Stimulated activated naive CD4-positive, alpha-beta T cell (primary cell): ENCODE measurements around the gene LYST.
"Not testable (repeated sequence)": the region's sequence is repeated elsewhere in the genome, so short reads cannot be mapped to it uniquely, and the experiment has no call there.

Source experiments
- DNase-seq, 6 experiments: peaks; one replicate each; lab custom pipeline; 2025; lab: John Stamatoyannopoulos, UW

Gene LYST

DNA sequence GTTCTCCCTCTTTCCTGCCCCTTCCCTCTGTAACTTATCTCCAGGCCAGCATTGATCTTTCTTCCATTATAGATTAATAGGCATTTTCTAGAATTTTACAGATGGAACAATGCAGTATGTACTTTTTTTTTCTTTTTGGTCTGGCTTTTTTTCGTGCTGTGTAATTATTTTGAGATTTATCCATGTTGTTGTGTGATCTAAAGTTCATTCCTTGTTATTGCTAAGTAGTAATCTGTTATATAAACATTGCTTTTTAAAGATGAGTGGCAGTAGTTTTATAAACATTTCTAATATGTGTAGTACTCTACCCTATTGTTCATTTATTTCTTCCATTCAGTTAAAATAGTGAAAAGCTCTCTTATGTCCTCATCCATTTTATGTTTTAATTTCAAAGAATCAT lies 5.9 kb downstream of the LYST start:
- DNase-seq, result no peak

DNA sequence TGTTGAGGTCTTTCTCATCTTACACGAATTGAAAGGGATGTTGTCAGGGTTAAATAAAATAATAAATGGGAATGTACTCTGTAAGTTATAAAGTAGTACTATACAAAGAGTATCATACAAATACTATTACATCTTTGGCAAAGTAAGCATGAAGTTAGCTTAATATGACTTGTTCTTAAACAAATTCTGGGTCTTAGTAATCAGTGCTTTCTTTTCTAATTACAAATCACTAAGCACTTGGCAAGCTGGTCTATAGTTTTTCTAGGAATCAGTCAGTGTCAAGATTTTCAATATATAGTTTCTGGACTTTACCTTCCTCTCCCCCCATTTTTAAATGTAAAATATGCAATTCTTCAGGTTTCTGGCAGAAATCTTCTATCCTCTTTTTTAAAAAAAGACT lies 6.9 kb downstream of the LYST start:
- no peak for DNase-seq

GRCh38 chr1:235858766-235859165 lies 7.9 kb downstream of the LYST start:
- DNase-seq, result no peak

DNA sequence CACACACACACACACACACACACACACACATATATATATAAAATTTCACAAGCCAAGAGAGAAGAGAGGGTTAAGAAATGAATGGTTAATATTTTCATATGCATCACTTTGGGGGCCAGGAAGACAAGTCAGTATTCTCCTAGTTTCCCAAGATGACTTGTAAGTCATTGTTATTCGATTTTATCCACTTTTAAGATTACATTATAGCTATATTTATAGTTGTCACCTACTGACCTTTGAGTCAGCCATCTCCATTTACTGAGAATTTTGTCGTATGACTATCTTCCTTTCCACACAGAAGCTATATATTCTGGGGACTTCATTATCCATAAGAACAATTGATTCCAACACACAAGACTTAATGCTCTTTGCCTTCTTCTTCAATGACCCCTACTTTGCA lies 8.9 kb downstream of the LYST start:
- DNase-seq, result no peak

DNA sequence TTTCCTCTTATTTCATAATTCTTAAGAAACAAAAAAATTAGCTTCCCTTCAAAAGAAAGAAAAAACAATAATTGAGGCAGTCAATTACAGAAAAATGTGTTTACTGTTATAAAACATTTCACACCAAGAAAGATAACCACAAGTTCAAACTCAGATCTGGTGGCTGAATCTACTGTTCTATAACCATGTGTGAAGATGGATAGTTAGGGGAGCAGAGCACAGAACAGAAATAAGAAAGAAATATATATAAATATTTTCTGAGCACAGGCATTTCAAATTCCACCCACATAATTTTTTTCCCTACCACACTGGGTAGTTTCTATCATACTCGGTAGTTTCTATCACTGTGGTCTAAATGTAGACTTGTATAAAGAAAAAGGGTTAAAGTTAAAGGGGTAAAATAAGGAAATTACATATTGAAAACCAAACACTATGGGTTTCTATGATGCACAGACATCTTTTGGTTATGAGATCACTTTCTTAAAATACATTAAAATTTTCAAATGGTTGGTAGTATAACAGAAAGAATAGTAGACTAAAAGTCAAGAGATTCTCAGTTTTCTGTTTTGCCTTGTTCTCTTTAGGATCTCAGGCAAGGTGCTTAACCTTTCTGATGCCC lies 10.8 kb downstream of the LYST start:
- no peak for DNase-seq

DNA sequence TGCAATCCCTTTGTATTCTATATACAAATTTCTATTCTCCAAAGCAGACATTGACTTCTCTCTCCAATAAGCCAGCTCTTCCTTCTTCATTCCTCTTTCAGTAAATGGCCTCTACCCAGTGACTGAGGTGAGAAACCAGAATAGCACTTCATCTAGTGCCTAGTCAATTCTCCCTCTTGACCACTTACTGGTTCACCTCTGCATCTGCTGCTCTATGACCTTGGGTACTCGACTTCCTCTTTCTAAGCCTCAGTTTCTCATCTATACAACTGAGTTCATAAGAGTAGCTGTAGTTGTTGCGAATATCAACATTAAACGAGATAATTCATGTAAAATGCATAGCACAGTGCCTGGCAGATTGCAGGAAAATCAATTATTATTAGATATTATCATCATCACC lies 12.4 kb downstream of the LYST start:
- DNase-seq, result no peak

GRCh38 chr1:235853653-235854052 lies 13.1 kb downstream of the LYST start:
- no peak for DNase-seq

DNA sequence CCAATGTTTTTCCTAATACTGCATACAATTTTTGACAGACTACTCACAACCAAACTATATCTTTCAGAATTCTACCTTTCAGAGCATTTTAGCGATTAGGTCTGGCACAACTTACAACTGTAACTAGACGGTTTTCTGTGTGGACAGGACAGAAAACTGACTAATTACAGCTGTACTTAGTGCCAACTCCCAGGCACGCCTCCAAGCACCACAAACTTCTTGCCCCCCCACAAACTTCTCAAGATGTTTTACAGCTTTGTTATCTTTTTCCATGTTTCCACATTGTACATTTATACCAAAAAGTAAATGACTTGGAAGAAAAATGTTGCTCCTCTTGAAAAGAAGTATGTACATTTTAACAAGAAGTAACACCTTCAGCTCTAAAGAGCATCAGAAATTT lies 13.8 kb downstream of the LYST start:
- no peak for DNase-seq

DNA sequence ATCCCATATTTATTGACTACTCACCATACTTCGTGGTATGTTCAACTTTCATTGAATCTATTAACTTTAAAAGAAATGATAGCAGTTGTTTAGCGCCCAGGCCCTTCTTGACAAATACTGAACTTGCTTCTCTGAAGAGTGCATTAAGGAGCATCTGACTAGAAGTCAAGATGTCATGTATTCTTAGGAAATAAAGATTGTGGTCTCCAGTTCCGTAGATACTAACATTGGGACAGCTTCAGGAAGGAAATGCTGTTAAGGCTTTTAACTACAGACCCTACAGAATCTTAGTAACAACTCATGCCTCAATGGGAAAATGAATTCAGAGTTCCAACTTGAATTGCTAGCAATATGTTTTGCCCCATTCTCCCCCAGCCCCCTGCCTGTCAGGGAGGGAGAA lies 14.8 kb downstream of the LYST start:
- DNase-seq, result no peak

GRCh38 chr1:235848251-235848650 lies 18.5 kb downstream of the LYST start:
- peak in 3 of 6 experiments; percentile 47 to 59 (median 48) for DNase-seq

- not testable (repeated sequence) for DNase-seq
Measured at GRCh38 chr1:235845656-235846107, 21.0 kb downstream of the LYST start.

DNA sequence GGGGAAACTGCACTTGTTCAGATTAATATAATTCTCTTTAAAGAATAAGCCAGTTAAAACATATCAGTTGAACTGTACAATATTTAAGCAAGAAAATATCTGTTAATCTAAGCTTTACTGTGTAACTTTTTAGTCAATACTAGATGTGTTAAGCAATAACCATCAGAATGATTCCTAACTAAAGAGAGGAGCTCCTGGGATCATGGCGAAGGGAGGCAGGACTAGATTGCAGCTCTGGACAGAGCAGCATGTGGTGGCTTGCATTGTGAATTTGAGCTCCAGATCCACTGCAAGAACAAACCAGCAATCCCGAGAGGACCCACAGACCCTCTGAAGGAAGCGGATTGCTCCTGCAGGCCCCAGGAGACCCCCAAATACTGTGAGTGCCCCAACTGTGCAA lies 21.9 kb downstream of the LYST start:
- no peak for DNase-seq

DNA sequence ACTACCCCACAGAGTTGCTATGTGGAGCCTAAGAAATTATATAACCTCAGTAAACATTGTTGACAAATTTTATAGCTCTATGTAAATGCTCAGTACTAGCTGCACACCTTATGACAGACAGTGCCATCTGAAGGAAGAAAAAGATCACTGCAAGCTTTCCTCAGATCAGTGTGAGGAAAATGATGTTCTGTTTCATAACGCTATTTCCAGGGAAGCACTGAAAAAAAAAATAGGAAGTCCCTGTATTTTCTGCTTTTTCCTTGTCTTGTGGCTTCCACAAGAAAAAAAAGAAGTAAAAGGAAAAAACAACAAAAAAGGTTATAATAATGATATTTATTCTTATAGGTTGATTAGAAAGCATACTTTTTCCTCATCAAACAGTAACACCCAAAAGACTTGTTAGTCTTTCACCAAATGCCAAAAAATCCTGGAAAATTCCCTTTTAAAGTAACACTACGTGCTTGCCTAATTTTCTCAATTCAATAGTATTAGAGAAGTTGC lies 23.2 kb downstream of the LYST start:
- DNase-seq, result peak in 3 of 6 experiments; percentile 5 to 17 (median 5)

DNA sequence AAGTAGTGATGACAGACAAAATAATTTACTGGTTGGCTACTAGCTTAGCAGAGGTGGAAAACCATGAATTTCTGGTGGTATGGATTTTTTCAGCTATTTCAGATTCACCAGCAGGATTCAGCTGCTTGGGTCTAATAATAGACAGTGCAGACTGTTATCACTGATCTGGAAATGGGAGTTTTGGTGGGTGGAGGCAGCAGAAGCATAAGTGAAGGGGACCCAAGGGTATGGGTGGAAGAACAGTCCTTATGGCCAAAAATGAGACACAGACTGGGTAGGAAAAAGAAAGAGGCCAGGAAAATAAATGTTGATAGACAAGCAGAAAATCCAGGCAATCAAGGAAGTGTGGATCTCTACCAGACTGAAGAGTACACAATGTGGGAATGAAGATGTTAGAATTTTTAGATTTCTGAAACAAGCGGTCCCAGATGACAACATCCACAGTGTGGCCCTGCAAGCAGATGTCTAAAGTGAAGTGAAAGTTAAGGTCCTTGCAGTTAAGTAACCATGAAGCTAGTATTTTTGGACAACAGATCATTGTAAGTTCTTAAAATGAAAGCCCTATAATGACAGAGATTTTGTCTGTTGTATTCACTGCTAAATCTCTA lies 24.7 kb downstream of the LYST start:
- DNase-seq, result no peak

DNA sequence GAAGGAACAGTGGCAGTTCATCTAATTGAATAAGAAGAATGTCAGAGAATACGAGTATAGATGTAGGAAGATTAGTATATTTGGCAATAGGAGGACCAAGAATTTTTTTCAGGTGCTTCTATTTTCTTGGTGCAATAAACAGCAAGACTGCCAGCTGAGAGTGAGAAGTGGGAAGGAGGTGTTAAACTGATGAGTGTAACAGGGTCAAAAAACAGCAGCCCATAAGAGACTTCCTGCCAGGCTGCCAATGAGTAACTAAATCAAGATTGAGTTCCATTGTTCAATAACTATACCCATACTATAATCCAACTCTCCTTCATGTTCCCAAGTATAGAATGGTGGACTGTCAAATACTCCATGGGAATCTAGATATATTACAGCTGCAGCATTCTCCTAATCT lies 28.7 kb downstream of the LYST start:
- DNase-seq, result no peak

- no peak for DNase-seq
Measured at GRCh38 chr1:235835226-235835625, 31.5 kb downstream of the LYST start.

DNA sequence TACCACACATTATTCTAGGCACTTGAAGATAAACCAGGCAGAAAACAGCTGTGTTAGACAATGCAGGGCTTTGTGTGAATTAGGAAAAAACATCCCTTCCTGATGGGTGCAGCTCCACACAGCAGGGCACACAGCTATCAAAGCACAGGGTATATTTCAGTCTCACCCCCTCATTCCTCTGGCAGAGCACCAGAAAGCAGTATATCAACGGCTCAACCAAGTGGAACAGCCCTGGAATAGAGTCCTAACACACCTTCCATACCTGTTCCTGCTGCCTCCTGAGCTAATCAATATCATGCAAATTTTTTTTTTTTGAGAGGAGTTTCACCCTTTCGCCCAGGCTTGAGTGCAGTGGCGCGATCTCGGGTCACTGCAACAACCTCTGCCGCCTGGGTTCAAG lies 32.1 kb downstream of the LYST start:
- no peak for DNase-seq

- DNase-seq, result no peak
Measured at GRCh38 chr1:235832011-235832410, 34.7 kb downstream of the LYST start.

- DNase-seq, result no peak
Measured at GRCh38 chr1:235831148-235831547, 35.6 kb downstream of the LYST start.

GRCh38 chr1:235826102-235826854 lies 40.4 kb downstream of the LYST start:
- DNase-seq, result no peak

DNA sequence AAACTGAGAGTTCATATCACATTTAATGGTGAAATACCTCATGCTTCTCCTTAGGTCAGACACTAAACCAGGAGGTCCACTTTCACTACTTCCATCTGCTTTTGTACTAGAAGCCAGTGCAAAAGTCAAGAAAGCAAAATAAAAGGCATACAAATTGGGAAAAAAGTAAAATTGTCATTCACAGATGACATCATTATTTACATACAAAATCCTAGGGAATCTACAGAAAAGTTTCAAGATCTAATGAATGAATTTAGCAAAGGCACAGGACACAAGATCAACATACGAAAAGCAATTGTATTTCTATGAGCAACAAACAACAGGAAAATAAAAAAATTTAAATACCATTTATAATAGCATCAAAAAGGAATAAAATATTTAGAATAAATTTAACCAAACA lies 41.5 kb downstream of the LYST start:
- DNase-seq, result no peak

GRCh38 chr1:235823684-235824083 lies 43.0 kb downstream of the LYST start:
- no peak for DNase-seq

GRCh38 chr1:235822685-235823084 lies 44.0 kb downstream of the LYST start:
- no peak for DNase-seq
